Stimulated activated CD4-positive, alpha-beta T cell treated with anti-CD3 and anti-CD28 coated beads, TNF-alpha, amount 100 ng/mL, for 48 hours (primary cell): ENCODE measurements around the gene MUSTN1.

Source experiments
- DNase-seq, 3 donors: peaks; one replicate each; pipeline ENCODE4 v3.0.0-alpha.2; 2020; ENCODE audit warnings: low read depth in 3 of 3

The MUSTN1 gene

DNA sequence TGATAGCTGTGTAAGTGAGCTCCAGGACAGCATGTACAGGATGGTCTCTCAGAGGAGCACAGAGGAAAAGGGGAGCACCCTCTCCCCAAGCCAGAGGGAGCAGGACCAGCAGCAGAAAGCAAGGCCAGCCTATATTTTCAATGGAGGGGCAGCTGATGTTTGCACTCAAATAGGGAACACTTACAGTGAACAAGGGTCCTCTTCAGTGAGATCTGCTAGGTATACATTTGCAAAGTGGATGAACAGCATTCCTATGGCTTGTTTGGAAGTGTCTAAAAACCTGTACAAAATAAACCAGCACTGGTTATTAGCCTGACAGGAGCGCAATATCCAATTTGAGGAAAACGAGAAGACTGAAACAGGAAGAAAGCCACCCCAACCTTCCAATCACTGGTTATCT is 17.6 kb upstream of the MUSTN1 start:
- DNase-seq, result no peak

DNA sequence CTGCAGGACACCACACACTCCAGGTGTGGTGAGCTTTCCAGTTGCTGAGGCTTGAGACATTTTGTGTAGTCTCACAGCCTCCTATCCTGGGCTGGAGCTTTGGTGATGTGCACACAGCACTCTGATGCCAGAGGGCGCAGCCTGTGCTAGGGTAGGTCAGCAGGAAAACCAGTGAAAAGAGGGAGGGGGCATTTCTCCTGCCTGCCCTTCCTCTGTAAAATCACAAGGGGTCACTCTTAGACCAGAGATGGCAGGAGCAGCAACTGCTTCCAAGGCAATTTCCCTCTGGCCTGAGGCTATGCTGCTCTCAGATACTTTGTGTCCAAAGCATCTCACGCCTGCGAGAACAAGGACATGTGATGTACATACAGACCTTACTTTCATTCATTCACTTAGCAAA is 16.5 kb upstream of the MUSTN1 start:
- peak in 1 of 3 donors; percentile 5 for DNase-seq

DNA sequence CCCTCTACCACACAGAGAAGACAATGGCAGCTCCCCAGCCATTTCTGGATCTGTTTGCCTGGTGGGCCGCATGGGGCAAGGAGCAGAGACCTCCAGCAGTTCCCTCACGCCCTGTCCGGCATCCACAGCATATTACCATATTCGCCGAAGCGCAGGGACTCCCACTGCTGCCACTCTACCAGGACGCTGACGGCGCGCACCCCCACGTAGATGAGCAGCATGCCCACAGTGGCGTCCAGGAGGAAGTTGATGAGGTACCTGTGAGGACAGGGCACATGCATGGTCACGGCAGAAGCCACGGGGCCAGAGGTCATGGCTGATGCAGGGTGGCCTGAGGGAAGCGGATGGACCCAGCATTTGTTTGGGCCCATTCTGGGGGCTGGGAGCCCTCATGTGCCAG is 14.8 kb upstream of the MUSTN1 start:
- DNase-seq, result no peak

DNA sequence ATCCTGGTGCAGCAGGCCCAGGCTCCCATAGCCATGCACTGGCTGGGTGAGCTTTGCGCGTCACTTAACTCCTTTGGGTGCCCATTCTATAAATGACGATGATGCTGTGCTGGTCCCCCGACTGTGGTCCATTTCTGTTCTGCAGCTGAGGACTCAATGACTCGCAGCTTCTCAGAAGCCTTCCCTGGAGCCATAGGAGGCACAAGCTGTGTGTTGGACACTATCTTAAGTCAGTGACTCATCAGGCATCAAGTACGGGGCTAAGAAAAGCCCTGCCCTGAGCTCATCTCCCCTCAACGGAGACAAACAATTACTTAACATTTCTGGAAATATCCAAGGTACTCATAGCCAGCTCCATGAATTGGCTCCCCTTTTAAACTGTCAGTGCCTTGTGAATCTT is 13.8 kb upstream of the MUSTN1 start:
- no peak for DNase-seq

DNA sequence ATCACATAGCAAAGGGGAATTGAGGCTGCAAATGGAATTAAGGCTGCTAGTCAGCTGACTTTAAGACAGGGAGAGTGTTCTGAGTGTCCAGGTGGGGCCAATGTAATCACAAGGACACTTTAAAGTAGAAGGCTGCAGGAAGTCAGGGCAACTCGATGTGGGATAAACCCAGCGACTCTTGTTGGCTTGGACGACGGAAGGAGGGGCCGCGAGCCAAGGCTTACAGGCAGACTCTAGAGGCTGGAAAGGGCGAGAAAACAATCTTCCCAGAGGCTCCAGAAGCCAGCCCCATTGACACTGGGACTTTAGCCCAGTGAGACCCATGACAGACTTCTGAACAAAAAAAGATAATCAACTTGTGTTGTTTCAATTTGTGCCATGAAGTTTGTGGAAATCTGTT is 12.9 kb upstream of the MUSTN1 start:
- no peak for DNase-seq

DNA sequence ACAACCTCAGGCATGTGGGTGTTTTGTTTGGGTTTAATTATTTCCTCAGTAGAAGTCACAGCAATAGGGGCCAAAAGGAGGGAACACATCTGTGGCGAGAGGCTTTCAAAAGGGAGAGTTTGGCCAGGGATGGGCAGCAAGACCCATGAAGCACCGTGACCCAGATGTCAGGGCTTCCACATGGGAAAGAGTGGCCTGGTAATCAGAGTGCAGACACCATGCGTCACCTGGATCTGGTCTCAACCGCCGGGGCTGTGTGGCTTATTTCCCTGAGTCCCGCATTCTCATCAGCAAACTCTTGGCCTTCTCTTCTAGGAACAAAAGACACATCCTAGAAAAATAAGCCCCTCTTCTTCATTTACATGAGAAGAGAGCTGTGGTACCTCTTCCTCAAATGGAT is 12.4 kb upstream of the MUSTN1 start:
- no peak for DNase-seq

DNA sequence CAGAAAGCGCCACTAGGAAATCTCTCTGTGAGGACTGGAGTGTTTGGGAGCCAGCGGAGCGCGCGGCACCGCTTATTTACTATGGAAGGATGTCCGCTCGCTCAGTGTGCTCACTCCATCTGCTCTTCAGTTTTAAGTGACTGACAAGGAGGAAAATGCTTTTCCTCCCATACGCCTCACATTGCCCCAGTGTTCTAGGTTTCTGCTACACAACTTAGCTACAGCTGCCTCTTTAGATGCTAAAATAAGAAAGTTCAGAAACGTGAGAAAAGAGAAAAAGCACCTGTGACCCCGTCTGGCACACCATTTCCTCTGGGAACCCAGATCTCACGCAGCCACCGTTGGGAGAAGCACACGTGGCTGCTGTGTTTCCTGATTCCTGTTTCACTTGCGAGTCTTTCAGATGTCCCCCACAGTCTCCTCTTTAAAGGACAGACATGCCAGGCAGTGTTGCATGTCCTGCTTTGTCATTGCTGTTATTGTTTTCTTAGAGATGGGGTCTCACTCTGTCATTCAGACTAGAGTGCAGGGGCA is 11.7 kb upstream of the MUSTN1 start:
- no peak for DNase-seq

DNA sequence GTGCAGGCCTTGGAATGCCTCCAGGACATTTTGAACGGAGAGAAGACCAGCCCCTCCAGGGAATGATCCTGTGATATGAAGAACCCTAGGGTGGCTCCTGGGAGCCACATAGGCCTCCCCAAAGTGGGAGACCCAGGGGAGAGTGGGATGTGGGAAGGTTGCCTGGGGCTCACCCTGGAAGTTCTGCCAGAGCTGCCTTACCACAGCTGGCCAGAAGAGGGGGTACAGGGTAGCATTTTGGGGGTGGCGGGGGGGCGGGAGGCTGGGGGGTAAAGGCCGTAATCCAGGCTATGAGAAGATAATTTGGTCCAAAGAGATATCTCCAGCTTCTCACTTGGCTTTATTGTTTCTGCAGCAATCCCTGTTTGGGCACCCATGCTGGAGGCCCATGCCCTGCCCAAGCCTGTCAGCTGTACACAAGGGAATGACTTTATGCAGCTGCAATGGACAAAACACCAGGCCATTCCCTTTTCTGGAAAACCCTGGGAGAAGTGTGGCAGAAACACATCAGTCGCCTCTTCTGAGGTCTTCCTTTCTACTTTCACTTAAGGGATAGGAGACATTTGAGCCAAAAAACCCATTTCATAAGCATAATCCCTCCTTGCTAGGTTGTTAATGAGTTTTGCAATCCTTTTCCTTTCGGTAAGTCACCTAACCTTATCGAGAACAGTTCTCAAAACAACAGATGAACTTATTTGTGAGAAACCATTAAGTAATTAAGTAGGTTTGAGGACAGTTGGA is 11.0 kb upstream of the MUSTN1 start:
- peak in 1 of 3 donors; percentile 33 for DNase-seq

DNA sequence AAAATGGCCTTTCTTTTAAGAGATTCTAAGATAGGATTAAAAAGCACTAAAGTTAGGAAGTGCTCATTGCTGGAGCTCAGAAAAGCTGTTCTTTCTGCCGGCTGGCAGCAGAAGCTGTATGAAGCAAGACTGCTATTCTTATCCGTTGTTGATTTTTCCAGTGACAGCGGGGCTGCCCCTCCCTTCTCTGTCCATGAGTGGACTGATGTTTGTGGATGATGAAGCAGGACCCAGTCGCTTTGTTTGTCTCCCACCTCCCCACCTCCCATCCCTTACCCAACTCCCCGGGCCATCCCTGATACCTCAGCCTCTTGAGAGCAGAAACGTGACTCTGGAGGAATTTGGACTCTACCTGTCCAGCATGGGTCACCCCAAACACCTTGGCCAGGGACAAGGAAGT is 10.3 kb upstream of the MUSTN1 start:
- no peak for DNase-seq

DNA sequence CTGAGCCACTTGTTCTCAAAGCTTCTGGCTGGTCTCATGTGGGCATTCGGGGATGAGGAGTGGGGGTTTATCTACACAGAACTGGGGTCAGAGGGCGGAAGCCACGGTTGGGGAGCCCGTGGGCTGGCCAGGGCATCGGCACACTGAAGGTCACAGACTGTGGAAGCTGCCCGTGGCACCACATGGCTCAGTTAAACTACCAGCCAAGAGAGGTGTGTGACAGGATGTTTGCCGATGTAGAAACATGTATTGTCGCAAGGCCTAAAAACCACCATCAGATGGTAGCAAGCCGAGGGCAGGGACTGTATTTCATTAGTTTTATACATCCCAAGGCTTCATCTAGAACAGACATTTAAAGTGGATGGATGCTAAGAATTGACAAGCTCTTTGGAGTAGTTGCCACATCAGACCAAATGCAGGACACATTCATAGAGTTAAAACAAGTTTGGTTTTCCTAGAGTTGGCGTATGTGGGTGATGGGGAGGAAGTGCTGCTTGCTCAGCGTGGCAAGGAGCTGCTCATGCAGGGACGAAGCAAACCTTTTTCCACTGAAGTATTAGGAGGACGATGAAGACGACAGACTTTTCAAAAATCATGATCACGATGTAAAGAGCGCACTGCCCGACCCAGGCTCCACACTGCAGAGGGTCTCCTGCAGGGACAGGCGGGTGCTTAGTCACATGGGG is 9.6 kb upstream of the MUSTN1 start:
- no peak for DNase-seq

DNA sequence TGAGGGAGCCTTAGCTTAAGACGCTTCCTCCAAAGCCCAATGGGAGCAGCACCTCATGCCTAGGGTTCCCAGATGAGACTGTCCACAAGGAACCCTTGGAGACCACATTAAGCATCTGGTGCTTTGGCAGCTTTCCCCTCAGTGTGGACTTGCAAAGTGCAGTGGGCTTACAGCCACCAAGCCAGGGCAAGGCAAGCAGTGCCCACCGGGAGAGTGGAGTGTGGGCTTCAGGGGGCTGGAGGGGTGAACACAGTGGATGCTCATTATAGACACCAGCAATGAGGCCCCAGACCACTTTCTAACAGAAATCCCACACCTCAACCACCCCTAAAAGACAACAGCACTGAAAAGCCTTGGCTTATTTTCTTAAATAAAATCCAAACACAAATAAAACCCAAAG is 9.1 kb upstream of the MUSTN1 start:
- no peak for DNase-seq

DNA sequence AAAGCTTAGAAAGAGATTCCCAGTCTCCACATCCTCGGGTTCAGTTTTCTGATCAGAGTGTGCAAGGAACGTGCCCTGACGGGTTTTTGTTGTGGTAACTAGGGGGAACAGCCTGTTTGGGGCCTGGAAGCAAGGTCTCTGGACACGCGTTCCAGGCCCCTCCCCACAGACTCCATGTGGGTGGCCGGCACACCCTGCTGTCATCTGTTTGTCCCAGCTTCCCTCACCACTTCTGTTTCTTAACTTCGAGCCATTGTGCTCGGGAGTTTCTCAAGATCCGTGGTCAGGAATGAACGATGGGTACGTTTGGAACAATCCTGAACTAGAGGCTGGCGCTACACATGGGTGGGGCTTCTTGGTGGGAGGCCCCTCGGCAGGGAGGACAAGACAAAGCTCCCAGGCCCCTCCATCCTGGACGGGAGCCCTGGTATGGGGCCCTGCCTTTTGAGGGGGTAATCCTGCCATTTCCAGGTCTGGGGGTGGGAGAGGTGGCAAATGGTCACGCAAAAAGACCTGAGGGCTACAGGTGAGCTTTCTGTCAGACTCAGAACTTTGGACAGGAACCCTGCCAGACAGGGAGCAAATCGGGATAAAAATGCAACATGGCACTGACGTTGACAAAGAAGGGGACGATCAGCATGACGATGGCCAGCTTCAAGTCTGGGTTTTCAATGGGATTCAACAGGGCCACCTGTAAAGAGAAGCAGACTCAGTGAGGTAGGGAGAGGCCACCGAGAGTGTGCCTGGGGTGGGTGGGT is 8.5 kb upstream of the MUSTN1 start:
- no peak for DNase-seq

DNA sequence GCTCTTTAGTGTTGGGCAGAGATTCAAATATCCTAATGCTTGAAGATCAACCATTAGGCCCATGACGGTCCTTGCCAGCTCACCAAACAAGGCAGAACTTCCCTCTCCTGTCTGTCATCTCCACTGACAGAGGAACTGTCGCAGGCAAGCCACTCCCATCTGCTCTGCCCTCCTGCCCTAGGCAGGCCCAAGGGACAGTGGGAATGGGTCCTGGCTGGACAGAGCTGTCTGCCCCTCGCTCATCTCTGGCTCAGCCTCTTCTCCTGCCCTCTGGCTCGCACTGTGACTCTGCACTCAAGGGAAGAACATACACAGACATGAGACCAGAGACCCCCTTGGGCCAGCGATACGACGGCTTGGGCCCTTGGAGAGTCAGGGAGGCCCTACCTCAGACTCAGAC is 7.6 kb upstream of the MUSTN1 start:
- DNase-seq, result no peak

DNA sequence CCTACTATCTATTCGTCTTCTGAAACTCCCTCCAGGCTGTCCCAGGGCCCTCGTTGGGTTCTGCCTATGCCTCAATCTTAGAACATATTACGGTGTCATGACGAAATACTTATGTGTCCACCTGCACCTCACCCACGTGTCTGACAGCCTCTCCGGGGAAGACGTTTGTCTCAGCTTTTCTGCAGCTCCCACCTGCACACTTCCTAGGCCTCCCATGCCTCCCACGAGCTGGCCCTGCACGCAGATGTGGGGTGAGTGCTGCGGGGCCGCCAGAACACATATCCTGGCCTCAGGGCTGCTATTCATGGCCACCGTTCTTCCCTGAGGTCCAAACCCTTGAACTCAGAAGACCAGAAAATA is 7.1 kb upstream of the MUSTN1 start:
- no peak for DNase-seq

DNA sequence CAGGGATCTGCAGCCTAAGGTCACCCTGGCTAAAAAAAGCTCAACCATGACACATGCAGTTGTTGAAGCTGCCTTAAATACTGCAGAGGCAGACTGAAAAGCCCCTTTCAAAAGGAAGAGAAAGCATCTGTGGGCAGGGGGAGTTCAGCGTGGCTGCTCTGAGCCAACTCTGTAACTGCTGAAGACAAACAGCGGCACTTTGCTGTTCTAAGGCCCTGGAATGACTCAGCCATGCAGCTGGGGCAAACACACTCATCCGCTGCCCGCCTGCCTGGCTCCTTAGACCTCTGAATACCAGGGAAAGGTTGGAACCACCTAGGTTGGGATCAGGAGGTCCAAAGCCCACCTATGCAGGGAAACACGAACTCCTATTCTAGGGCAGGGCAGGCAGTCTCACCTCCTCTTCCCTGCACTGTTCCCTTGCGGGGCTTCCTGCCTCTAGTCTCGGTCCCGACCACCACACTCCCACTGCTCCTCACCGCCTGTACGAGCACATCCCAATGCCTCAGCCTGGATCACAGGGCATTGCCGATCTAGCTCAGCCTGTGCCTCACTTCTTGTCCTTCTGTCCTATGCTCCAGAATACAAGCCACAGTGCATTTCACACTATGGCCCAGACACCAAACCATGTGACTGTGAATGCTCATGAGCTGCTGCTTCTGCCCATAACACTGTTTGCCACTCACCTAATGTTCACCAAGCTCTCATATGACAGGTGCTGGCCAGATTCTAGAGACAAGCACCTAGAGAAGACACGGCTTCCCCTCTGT is 6.6 kb upstream of the MUSTN1 start:
- no peak for DNase-seq

DNA sequence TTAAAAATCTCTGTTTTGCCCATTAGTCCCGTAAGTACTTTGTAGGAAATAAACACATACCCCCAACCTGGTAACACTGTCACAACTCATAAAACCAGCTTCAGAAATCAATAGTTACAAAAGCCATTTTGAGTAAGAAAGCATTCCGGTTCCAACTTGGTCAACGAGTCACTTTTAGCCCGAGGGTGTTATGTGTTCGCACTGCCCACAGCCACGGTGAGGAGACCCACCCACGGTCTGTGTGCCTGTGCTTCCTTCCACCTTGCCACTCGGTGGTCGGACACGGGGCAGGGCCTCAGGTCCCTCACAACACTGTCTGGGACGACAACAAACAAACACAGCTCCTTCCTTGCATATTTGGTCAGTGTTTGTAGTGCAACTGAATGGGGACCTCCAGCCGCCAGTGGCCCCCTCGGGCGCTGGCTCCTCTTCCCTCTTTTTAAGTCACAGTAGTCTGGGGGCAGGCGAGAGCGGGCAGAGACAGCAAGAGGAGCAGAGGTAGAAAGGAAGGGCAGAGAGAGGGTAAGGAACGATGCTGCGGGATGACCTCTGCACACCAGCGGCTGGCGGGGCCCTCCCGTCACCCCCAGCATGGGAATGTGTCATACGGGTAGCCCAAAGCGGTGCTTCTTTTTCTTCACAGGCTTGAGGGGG is 5.2 kb upstream of the MUSTN1 start:
- DNase-seq, result no peak

DNA sequence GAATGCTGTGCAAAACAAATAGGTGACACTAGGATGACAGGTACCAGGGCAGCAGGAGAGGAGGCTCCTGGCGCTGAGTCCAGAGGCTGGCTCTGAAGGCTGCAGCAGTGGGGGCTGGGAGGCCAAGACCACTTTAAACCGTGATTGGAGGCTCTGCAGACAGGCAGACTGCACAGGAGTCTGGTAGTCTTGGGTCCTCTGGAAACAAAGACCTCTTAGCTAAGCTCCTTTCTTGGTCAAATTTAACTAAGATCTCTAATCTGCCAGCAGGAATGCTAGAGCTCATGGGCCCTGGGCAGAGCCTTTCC is 4.4 kb upstream of the MUSTN1 start:
- no peak for DNase-seq

DNA sequence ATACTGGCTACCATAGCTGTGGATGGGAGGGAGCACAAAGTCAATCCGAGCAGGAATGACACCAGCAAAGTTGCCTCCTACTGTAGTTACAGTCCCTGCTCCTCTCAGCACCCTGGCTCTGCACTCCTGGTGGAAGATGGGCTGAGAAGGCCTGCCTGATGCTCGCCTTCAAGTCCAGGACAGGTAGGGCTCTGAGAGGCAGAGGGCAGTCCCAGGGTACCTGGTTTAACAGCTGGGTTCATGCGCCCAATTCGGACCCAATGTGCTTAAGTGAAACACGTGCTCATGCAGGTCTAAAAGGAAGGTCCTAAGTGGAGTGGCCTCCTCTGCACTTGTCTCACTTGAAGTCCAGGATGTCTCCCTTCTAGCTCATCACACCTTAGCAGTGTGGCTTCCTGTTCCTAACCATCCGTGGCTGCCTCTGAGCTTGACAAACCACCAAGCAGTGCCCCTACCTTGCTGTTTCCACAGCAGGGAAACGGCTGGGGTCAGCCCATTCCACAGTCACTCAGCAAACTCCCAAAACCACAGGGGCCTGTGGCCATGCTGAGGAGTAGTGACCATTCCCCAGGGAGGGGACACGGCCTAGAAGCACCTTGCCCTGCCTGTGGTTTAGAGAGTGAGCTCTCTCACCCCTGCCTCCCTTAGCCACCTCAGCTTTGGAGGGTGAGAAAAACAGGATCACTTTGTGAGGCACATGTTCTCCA is 3.9 kb upstream of the MUSTN1 start:
- no peak for DNase-seq

DNA sequence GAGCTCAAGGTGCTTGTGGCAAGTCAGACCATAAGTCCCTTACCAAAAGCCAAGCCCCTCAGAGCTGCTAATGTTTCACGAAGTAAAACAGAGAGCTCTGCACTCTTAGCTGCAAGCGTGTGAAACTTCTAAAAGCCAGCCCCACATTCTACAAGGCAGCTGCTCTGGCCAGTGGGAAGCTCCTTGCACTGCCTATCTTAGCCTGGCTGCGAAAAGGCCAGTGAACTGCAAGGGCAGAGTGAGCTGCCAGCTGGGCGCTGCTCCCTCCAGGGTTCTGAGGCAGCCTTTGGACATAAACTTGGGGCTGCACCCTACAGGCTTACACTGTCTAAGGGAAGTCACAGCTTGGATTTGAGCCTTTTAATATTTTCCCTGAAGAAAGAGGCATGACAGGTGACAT is 2.2 kb upstream of the MUSTN1 start:
- DNase-seq, result no peak

DNA sequence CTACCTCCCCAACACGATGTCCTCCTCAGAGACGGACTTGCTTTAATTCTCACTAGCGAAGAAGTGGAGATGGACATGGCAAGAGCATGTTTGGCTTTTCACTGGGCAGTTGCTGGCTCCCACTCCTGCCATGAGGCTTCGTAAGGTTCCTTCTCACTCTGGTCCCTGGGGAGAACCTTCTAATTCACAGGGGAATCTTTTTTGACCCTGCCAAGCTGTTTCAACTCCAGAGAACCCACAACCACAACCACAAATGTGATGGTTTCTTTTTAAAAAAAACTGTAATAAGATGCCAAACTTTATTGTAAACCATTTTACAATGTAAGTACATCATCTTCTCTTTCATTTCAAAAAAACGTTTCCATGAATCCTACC is 1.6 kb upstream of the MUSTN1 start:
- no peak for DNase-seq
